GM12864 (cell line): ENCODE results near the gene SF3A2.

Source experiments
- DNase-seq: peaks from one replicate; pipeline ENCODE4 v3.0.0-alpha.2; 2011; ENCODE audit warnings: low read depth
- H3K4me3 ChIP-seq: 2 replicates; pipeline ENCODE4 v1.5.1; 2011; ENCODE audit warnings: mild to moderate bottlenecking, low read depth, low read length, control low read depth
- CTCF ChIP-seq: IDR thresholded peaks from 2 replicates; pipeline ENCODE4 v1.5.1; 2011; ENCODE audit warnings: low read depth, mild to moderate bottlenecking, moderate library complexity, low read length, control low read depth, inconsistent platforms; ENCODE audit errors: missing control alignments

SF3A2 gene

DNA sequence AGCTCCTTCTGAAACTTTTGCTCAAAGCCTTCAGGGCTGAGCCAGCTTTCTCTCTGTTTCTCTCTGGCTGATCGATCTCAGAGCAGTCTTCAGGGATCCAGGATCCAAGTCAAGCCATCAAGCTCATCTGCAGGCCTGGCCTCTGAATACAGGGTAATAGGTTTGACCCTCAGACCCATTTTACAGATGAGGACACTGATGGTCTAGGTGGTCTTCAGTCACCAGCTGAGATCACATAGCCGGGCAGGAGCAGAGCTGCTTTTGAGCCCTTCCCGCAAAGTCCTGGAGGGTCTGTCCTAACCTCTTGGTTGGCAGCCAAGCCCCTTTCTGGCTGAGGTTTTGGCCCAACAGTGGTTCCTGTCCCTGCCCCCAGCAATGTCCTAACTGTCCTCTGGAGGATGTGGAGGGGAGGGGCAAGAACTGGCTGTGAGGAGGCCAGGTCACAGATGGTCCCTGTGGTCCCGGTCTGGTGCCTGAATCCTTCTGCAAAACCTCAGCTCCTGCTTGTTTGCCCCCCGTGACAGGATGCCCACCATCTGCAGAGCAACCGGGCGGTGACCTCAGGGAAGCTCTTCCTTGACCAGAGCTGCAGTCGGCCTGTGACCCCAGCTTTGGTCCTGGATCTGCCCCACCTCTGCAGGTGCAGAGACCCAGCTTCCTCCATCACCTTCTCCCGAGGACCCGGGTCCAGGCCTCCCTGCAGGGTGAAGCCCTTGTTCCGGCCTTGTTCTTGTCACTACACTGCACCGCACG is 51.1 kb downstream of the SF3A2 start:
- DNase-seq = no peak
- no peak for TF ChIP-seq CTCF
- no peak overlapping the region for H3K4me3 ChIP-seq

DNA sequence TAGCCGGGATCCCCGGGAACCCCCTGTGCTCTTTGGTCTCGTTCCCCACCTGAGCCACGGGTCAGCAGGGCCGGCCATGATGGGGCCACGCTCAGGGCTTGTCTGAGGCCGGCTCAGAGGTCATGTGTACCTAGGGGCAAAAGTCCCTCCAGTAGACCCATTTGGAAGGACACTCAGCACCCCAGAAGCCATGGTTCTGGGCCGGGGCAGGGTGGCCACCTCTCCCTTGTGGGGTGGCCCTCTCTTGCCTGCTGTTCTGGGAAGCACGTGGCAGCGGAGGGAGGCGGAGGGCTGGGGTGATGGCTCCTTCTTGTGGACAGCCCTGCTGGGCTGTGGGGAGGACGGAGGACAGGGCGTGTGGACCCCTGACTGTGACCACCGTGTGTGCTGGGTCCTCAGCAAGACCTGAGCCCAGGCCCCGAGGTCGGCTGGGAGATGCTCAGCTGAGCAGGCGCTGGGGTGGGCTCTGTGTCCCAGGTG is 51.8 kb downstream of the SF3A2 start:
- DNase-seq = no peak
- TF ChIP-seq CTCF = no peak
- no peak overlapping the region for H3K4me3 ChIP-seq

GRCh38 chr19:2288818-2289713 is 52.4 kb downstream of the SF3A2 start:
- no peak for DNase-seq
- peak overlapping the region; percentile 63 for H3K4me3 ChIP-seq
- no peak for TF ChIP-seq CTCF

- DNase-seq = peak; percentile 72
- TF ChIP-seq CTCF = no peak
- peak overlapping the region; percentile 63 for H3K4me3 ChIP-seq
Observed at GRCh38 chr19:2289714-2290435, 53.3 kb downstream of the SF3A2 start.

DNA sequence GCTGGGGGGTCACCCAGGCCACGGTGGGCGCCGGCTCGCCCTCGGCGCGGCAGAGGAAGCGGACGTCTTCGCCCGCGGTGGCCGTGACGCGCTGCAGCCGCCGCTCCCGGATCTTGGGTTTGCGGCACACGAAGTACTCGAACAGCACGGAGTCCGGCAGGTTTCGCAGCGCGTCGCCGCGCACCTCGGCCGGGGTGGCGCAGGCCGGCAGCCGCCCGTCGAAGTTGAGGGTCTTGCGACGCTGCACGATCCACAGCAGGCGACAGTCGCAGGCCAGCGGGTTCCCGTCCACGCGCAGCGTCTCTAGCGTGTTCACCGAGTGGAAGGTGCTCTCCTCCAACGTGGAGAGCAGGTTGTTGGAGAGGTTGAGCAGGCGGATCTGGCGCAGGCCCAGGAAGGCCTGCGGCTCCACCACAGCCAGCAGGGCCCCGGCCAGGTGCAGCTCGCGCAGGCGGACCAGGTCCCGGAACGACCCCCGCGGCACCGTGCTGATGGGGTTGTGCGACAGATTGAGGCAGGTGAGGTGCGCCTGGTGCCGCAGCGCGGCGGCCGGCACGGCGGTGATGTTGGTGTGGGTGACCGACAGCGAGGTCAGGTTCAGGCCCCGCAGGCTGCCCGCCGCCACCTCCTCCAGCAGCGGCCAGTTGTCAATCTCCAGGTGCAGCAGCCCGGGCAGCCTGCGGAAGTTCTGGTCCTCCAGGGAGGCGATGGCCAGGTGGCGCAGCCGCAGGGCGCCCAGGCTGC is 54.0 kb downstream of the SF3A2 start:
- H3K4me3 ChIP-seq = peak overlapping the region; percentile 63
- no peak for TF ChIP-seq CTCF
- no peak for DNase-seq

DNA sequence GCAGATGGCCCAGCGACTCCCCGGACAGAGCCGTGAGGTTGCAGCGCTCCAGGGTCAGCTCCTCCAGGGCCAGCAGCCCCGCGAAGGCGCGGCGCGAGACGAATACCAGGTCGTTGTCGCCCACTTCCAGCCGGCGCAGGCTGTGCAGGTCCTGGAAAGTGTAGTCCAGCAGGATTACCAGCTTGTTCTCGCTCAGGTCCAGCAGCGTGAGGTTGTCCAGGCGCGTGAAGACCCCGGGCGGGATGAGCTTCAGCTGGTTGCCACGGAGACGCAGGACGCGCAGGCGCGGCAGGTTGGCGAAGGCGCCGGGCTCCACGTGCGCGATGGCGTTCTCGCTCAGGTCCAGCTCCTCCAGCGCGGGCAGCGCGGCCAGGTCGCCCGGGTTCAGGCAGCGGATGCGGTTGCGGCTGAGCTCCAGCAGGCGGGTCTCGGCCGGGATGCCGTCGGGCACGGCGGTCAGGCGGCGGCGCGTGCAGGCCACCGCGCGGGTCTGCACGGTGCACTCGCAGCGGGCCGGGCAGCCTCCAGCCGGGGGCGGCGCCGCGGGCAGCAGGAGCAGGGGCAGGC is 54.6 kb downstream of the SF3A2 start:
- TF ChIP-seq CTCF = no peak
- no peak for DNase-seq
- peak overlapping the region; percentile 63 for H3K4me3 ChIP-seq
